IPS-20b (cell line): ENCODE results near the gene CPEB3.

Experiments used
- H3K27ac ChIP-seq: one replicate; pipeline ENCODE4 v1.5.1; 2013; ENCODE audit warnings: low read length
- H3K27me3 ChIP-seq: 2 replicates; pipeline ENCODE4 v1.6.1; 2013; ENCODE audit warnings: mild to moderate bottlenecking, low read length, inconsistent platforms; ENCODE audit not compliant: insufficient read depth
- H3K36me3 ChIP-seq: 2 replicates; pipeline ENCODE4 v1.6.1; 2013; ENCODE audit warnings: low read depth, mild to moderate bottlenecking, inconsistent platforms, low read length, moderate library complexity; ENCODE audit not compliant: insufficient read depth
- H3K4me1 ChIP-seq: 2 replicates; pipeline ENCODE4 v1.6.1; 2013; ENCODE audit warnings: mild to moderate bottlenecking, control low read depth, inconsistent platforms, low read length, moderate library complexity; ENCODE audit not compliant: insufficient read depth
- H3K4me3 ChIP-seq: 2 replicates; pipeline ENCODE4 v1.5.1; 2013; ENCODE audit warnings: mild to moderate bottlenecking, low read length, inconsistent platforms
- H3K9ac ChIP-seq: 2 replicates; pipeline ENCODE4 v1.6.1; 2013; ENCODE audit warnings: low read depth, mild to moderate bottlenecking, inconsistent platforms, low read length, moderate library complexity
- H3K9me3 ChIP-seq: 2 replicates; pipeline ENCODE4 v1.6.1; 2013; ENCODE audit warnings: mild to moderate bottlenecking, low read depth, low read length, inconsistent platforms; ENCODE audit not compliant: insufficient read depth

CPEB3 gene

GRCh38 chr10:92303096-92303495 lies 12.2 kb upstream of the CPEB3 start:
- Histone ChIP-seq H3K27me3 (no peaks in the 10 kb centered on the region), H3K27ac (no peak overlapping the region), H3K4me1 (peaks cover 34% of the 10 kb centered on the region), H3K4me3 (peak overlapping the region; percentile 35; the same call in 1 of the 2 replicates), H3K9ac (peak overlapping the region; percentile 3; the same call in 1 of the 2 replicates), H3K36me3 (no peaks in the 10 kb centered on the region), H3K9me3 (no peaks in the 10 kb centered on the region)

GRCh38 chr10:92298487-92298886 lies 7.6 kb upstream of the CPEB3 start:
- no peaks in the 10 kb centered on the region for H3K9me3 ChIP-seq
- no peaks in the 10 kb centered on the region for H3K27me3 ChIP-seq
- no peak overlapping the region for H3K27ac ChIP-seq
- peaks cover 12% of the 10 kb centered on the region; the same call in 1 of the 2 replicates for H3K4me1 ChIP-seq
- H3K36me3 ChIP-seq = peaks cover 22% of the 10 kb centered on the region
- H3K9ac ChIP-seq = no peak overlapping the region
- no peak overlapping the region for H3K4me3 ChIP-seq

DNA sequence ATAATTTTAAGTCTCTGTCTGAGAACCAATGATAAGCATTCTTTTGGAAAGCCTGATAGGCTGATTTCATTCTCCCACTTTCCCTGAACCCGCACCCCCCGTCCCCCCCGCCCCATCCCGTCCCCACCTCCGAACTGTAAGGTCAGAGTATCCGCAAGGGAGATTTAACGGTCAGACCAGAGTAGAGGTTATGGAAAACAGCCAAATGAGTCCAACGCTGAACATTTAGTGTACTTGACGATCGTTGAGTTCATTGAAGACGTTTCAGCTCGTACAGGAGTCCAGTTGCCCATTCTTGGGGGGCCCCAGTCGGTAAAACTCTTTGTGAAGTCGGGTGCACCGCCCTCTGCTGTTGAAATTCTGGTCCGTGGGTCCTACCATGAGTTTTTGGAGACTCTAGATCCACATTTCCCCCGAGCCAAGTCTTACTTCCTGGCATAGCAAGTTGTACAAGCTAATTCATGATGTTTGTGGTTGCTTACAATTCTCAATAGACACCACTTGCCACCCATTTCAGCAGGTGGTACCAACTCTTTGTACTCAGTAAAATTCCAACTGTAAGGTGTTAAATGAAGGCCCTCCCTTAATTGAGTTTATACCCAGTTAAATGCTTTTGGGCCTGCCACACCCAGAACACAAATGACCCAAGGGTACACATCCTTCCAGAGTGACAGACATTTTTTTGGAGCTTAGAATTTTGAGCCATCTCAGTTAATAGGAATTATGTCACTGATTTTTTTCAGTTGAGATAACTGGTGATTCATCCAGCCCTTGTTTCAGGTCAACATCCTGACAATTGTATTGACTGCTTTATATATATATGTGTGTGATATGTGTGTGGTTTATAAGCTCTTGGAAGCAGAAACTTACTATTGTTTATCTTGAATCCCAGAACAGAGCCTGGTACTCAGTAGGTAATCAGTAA lies 1.3 kb upstream of the CPEB3 start:
- peak overlapping the region; percentile 91 for H3K4me3 ChIP-seq
- H3K4me1 ChIP-seq = 0 out of 2 replicates have a peak, but pooled peaks cover 5% of the 10 kb centered on the region
- no peaks in the 10 kb centered on the region for H3K27me3 ChIP-seq
- peak overlapping the region; percentile 95; the same call in 1 of the 2 replicates for H3K9ac ChIP-seq
- H3K36me3 ChIP-seq = peaks cover 26% of the 10 kb centered on the region
- no peaks in the 10 kb centered on the region for H3K9me3 ChIP-seq
- no peak overlapping the region for H3K27ac ChIP-seq

GRCh38 chr10:92291616-92291865 lies 663 bp upstream of the CPEB3 start:
- H3K9ac ChIP-seq = peak overlapping the region; percentile 95
- 0 out of 2 replicates have a peak, but pooled peaks cover 5% of the 10 kb centered on the region for H3K4me1 ChIP-seq
- H3K4me3 ChIP-seq = peak overlapping the region; percentile 91
- peak overlapping the region; percentile 65 for H3K27ac ChIP-seq
- no peaks in the 10 kb centered on the region for H3K9me3 ChIP-seq
- H3K27me3 ChIP-seq = no peaks in the 10 kb centered on the region
- peaks cover 23% of the 10 kb centered on the region for H3K36me3 ChIP-seq

DNA sequence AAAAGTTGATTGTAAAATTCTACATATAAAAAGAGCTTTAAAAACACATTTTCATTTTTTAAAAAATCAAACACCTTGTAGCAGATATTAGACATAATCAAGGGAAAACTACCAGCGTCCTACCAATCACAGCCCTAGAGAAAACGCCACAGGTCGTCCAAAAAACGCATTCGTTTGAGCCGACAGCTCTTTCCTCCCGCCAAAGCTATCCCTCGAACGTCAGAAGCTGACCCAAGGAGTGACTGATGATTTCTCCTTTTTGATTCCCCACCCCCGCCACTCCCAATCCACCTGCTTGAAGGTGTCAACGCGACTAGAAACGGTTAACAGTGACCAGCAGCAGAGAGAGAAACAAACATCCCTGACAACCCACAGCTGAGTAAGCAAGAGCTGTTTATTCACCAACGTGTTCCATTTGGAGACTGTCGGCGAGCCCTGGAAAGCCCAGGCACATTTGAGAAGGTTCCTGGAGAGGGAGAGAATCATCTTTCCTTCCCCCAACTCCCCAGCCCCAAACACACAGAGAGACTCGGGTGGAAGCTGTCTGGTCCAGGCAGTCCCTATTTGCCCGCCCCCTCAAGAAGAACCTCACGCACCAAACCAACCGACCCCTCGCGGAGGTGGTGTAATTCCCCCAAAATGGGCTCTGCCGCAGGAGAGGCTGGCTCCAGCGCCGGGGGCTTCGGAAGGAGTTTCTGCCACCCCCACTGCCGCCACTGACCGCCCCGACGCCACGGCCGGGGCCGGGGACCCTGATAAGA lies 622 bp downstream of the CPEB3 start:
- peak overlapping the region; percentile 54 for H3K27ac ChIP-seq
- H3K36me3 ChIP-seq = peaks cover 19% of the 10 kb centered on the region
- H3K9me3 ChIP-seq = no peaks in the 10 kb centered on the region
- H3K9ac ChIP-seq = peak overlapping the region; percentile 95
- no peaks in the 10 kb centered on the region for H3K27me3 ChIP-seq
- peak overlapping the region; percentile 91 for H3K4me3 ChIP-seq
- H3K4me1 ChIP-seq = 0 out of 2 replicates have a peak, but pooled peaks cover 5% of the 10 kb centered on the region

- Histone ChIP-seq H3K27me3 (no peaks in the 10 kb centered on the region), H3K4me1 (no peaks in the 10 kb centered on the region), H3K9ac (no peak overlapping the region), H3K36me3 (no peaks in the 10 kb centered on the region), H3K9me3 (no peaks in the 10 kb centered on the region), H3K27ac (no peak overlapping the region), H3K4me3 (no peak overlapping the region)
These were observed 6.7 kb downstream of the CPEB3 start for GRCh38 chr10:92284112-92284704.

- Histone ChIP-seq H3K36me3 (no peaks in the 10 kb centered on the region), H3K27me3 (no peaks in the 10 kb centered on the region), H3K9me3 (no peaks in the 10 kb centered on the region), H3K4me3 (no peak overlapping the region), H3K27ac (no peak overlapping the region), H3K4me1 (no peaks in the 10 kb centered on the region), H3K9ac (no peak overlapping the region)
These were observed 11.7 kb downstream of the CPEB3 start for GRCh38 chr10:92278996-92279696.

- no peak overlapping the region for H3K27ac ChIP-seq
- no peak overlapping the region for H3K4me3 ChIP-seq
- no peaks in the 10 kb centered on the region for H3K4me1 ChIP-seq
- no peaks in the 10 kb centered on the region for H3K27me3 ChIP-seq
- H3K36me3 ChIP-seq = no peaks in the 10 kb centered on the region
- H3K9ac ChIP-seq = no peak overlapping the region
- H3K9me3 ChIP-seq = no peaks in the 10 kb centered on the region; the same call in 1 of the 2 replicates
These were observed 16.8 kb downstream of the CPEB3 start for GRCh38 chr10:92274071-92274470.

GRCh38 chr10:92268748-92269147 lies 22.1 kb downstream of the CPEB3 start:
- H3K27ac ChIP-seq = no peak overlapping the region
- no peak overlapping the region for H3K4me3 ChIP-seq
- no peaks in the 10 kb centered on the region for H3K27me3 ChIP-seq
- H3K9ac ChIP-seq = no peak overlapping the region
- H3K9me3 ChIP-seq = no peaks in the 10 kb centered on the region; the same call in 1 of the 2 replicates
- no peaks in the 10 kb centered on the region for H3K4me1 ChIP-seq
- no peaks in the 10 kb centered on the region for H3K36me3 ChIP-seq

DNA sequence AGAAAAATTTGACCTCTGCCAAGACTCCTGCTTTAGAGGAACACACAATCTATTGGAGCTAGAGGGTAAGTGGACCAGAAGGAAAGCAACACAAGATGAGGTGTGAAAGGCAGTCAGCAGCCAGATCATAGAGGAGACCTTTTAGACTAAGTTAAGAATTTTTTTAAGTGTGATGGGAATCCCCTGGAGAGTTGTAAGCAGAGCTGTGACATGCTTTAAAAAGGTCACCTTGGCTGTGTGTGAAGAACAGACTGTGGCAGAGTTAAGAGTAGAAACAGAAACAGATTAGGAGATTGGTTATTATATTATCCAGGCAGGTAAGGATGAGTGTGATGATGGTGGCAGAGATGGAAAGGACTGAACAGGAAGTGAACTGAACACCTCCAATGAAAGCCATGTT lies 23.5 kb downstream of the CPEB3 start:
- no peaks in the 10 kb centered on the region for H3K27me3 ChIP-seq
- H3K9me3 ChIP-seq = no peaks in the 10 kb centered on the region; the same call in 1 of the 2 replicates
- H3K27ac ChIP-seq = no peak overlapping the region
- H3K4me3 ChIP-seq = no peak overlapping the region
- no peaks in the 10 kb centered on the region for H3K4me1 ChIP-seq
- no peaks in the 10 kb centered on the region for H3K36me3 ChIP-seq
- no peak overlapping the region for H3K9ac ChIP-seq

- no peak overlapping the region for H3K9ac ChIP-seq
- no peak overlapping the region for H3K4me3 ChIP-seq
- no peaks in the 10 kb centered on the region for H3K27me3 ChIP-seq
- H3K27ac ChIP-seq = no peak overlapping the region
- no peaks in the 10 kb centered on the region for H3K36me3 ChIP-seq
- H3K9me3 ChIP-seq = no peaks in the 10 kb centered on the region
- no peaks in the 10 kb centered on the region for H3K4me1 ChIP-seq
These were observed 25.1 kb downstream of the CPEB3 start for GRCh38 chr10:92265687-92266258.
